Omental fat pad (tissue), 4 donors: ENCODE measurements around the gene CRACR2B. TPM values are rescaled to one million over a fixed set of nuclear protein-coding genes. Genes with fewer than 3 reads are reported as not detected.

Source experiments
- ATAC-seq: fragments of 150-250 bp; one replicate; pipeline ENCODE4 v1.9.1; 2016; ENCODE audit warnings: mild to moderate bottlenecking, moderate library complexity; ENCODE audit not compliant: low FRiP score
- DNase-seq: peaks from one replicate; pipeline ENCODE4 v3.0.0-alpha.2; 2019; ENCODE audit warnings: low spot score
- CTCF ChIP-seq, 3 donors: fragments of 450-650 bp; IDR thresholded peaks; one replicate each; pipeline ENCODE4 v1.5.1; 2016 to 2017; ENCODE audit warnings: antibody characterized with exemption in 3 of 3, mild to moderate bottlenecking in 3 of 3, moderate library complexity in 2 of 3
- total RNA-seq, 4 donors: library from RNA; depleted of rRNA; stranded (reverse); fragments of >200 nt; gene quantifications; one replicate each; pipeline ENCODE4 v1.1.0, GENCODE V29; 2016

The CRACR2B gene
- total RNA-seq, 4 donors from 2014 or later, result 6.3 to 39.7 (median 6.9) TPM

GRCh38 chr11:838441-839279 lies 10.9 kb downstream of the CRACR2B start:
- DNase-seq, result no peak
- ATAC-seq, result no peak
- TF ChIP-seq CTCF (IDR thresholded peaks at IDR 0.05), result no peak

GRCh38 chr11:839280-839623 lies 11.5 kb downstream of the CRACR2B start:
- ATAC-seq, result no peak
- no peak for DNase-seq
- TF ChIP-seq CTCF (IDR thresholded peaks at IDR 0.05), result no peak

- ATAC-seq (no peak), DNase-seq (no peak)
- TF ChIP-seq CTCF (IDR thresholded peaks at IDR 0.05), result no peak
Measured at GRCh38 chr11:839875-840617, 12.3 kb downstream of the CRACR2B start.

- DNase-seq (no peak), ATAC-seq (no peak)
- TF ChIP-seq CTCF (IDR thresholded peaks at IDR 0.05), result no peak
Measured at GRCh38 chr11:841981-842369, 14.3 kb downstream of the CRACR2B start.

GRCh38 chr11:842370-843002 lies 14.8 kb downstream of the CRACR2B start, which contains the start of the genes POLR2L and TSPAN4:
POLR2L (minus strand) TSS chr11:842529; CDS start chr11:842508, 21 bp downstream.
TSPAN4 (plus strand) TSS chr11:842852; CDS start chr11:850305, 7,453 bp downstream.
- DNase-seq (peak; percentile 78), ATAC-seq (peak; percentile 46)
- TF ChIP-seq CTCF (IDR thresholded peaks at IDR 0.05), result no peak

- DNase-seq, result no peak
- ATAC-seq, result no peak
- no peak for TF ChIP-seq CTCF (IDR thresholded peaks at IDR 0.05)
Measured at GRCh38 chr11:843086-843734, 15.5 kb downstream of the CRACR2B start.
